C4-2B (cell line): Measurements from ENCODE around the gene OVOL3.

Source experiments
- H3K27ac ChIP-seq: fragments of 450-650 bp; 2 replicates; pipeline ENCODE4 v1.5.1; 2017
- ZFX ChIP-seq: fragments of 450-650 bp; IDR thresholded peaks from 2 replicates; pipeline ENCODE4 v1.6.1; 2017
- TF ChIP-seq, protein P1 (sequence below): fragments of 450-650 bp; conservative IDR thresholded peaks from 2 replicates; pipeline ENCODE4 v1.5.1; 2017; ENCODE audit warnings: mild to moderate bottlenecking

Gene OVOL3

DNA sequence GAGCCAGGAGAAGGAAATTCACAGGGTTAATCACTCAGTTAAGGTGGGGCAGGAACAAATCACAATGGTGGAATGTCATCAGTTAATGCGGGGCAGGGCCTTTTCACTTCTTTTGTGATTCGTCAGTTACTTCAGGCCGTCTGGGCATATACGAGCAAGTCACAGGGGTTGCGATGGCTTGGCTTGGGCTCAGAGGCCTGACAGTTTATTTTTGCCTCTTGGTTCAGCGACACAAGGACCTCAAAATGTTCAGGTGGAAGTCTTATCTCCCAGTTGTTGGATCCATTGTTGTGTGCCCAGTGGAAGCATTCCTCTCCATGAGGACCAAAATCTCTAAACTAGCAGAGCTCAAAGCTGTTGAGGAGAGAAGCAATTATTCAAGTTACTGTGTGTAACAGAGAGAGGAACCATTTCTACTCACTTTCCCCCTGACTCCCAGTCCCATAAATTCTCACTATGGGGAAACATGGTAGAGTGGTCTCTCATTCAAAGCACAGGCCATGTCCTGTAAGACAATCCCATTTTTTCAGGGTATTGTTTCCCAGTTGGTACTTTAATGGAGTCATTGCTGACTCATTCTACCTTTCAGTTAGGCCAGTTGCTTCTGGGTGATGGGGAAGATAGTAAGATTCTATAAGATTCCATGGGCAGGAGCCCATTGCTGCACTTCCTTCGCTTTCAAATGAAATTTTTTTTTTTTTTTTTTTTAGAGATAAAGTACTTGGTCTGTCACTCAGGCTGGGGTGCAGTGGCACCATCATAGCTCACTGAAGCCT lies 50.1 kb downstream of the OVOL3 start:
- H3K27ac ChIP-seq: no peak overlapping the region
- TF ChIP-seq, protein P1, sequence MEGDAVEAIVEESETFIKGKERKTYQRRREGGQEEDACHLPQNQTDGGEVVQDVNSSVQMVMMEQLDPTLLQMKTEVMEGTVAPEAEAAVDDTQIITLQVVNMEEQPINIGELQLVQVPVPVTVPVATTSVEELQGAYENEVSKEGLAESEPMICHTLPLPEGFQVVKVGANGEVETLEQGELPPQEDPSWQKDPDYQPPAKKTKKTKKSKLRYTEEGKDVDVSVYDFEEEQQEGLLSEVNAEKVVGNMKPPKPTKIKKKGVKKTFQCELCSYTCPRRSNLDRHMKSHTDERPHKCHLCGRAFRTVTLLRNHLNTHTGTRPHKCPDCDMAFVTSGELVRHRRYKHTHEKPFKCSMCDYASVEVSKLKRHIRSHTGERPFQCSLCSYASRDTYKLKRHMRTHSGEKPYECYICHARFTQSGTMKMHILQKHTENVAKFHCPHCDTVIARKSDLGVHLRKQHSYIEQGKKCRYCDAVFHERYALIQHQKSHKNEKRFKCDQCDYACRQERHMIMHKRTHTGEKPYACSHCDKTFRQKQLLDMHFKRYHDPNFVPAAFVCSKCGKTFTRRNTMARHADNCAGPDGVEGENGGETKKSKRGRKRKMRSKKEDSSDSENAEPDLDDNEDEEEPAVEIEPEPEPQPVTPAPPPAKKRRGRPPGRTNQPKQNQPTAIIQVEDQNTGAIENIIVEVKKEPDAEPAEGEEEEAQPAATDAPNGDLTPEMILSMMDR: no peak
- no peak for TF ChIP-seq ZFX
